ENCODE data around the gene CCDC38.

- TF ChIP-seq CTCF (IDR thresholded peaks at IDR 0.05) (no peak), EP300 (IDR thresholded peaks at IDR 0.05) (no peak)
Observed at GRCh38 chr12:95870897-95871296, 71.5 kb downstream of the CCDC38 start.
